Globus pallidus (tissue), 1 donor: Measurements from ENCODE around the gene POLR1A.

Experiments
- DNase-seq: peaks from one replicate; pipeline ENCODE4 v3.0.0-alpha.2; 2015; ENCODE audit warnings: low spot score

Gene POLR1A

DNA sequence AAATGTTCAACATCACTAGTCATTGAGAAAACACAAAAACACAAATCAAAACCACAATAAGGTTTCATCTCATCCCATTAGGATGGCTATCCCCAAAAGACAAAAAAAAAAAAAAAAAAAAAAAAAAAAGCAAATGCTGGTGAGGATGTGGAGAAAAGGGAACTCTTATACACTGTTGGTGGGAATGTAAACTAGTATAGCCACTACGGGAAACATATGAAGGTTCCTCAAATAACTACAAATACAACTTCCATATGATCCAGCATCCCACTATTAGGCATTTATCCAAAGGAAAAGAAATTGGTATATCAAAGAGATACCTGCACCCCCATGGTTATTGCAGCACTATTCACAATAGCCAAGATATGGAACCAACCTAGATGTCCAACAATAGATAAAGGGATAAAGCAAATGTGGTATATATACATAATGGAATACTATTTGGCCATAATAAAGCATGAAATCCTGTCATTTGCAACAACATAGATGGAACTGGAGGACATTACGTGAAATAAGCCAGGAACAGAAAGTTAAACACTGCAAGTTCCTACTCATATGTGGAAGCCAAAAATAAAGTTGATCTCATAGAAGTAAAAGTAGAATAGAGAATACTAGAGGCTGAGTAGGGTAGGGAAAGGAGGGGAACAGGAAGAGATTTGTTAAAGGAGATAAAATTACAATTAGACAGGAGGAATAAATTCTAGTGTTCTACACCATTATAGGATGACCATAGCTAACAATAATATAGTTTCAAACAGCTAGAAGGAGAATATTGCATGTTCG, 8.4 kb downstream of the POLR1A start:
- no peak for DNase-seq

DNA sequence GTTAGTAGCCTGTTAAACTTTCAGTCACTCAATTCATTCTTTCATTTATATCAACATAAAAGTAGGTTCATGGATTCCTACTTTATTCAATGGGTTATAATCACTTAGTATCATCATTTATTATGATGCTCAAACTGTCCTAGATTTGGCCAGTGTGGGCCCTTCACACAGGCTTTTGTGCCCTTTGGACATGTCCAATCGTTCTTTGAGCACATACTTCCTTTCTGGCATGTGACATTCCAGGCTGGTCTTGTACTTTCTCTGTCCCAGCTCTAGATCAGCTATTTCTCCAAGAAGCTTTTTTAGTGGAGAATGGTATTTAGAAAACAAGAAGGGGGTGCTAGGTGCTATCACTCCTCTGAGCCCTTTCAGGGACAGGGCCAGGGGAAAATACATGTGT, 11.5 kb downstream of the POLR1A start:
- no peak for DNase-seq

DNA sequence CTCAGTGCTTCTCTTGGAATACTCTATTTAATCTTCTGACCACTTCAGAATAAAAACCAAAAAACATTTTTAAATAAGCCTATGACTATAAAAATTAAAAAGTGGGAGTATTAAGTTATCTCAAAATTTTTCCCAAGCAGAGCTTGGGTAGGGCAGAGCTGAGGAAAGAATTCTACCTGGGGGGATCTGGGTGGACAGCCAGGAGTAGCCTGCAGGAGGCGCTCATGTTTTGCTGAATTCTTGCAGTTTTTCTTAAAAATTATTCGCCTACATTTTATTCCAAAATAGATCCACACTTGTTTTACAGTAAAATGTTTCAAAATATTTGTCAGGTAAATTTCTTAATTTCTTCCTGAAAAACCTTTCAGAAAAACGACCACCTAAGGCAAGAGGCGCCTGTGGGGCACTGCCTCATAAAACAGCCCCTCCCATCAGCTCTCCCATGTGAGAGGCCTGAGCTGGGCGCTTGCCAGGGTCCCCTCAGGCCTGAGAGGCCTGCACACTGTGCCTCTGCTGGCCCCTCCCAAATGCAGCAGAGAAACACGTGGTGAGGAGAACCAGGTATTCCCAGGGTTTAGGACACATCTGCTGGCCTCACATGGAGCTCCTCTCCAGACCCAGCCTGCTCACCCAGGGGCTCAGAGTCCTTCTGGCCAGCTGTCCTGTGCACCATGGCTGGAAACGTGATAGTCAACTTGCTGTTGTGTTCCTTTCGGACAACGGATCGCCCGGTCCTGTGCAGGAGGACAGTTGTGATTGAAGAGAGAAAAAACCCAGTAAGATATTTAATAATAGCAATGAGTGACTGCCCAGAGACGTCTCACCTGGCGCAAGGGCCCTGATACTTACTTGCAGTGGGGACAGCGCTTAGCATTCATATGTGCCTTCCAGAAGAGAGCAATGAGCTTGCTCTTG, 17.5 kb downstream of the POLR1A start:
- no peak for DNase-seq

DNA sequence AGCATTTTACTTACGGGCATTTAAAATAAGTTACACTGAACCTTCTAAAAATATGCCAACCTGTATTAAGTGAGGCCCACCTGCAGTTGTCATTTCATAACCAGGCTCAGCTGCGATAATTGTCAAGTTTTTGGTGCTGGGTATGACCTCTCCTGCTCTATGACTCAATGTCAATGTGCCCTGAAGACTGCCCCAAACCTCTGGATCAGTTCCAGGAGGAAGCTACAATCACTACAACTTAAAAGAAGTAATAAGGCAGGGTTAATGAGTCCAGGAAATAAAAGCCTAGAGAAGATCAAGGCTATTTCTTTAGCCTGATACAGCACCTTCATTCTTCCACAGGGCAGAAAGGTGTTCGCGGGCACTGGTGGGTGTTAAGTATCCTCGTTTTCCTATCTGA, 22.9 kb downstream of the POLR1A start:
- no peak for DNase-seq

GRCh38 chr2:86081724-86082123, 24.0 kb downstream of the POLR1A start:
- DNase-seq: no peak

DNA sequence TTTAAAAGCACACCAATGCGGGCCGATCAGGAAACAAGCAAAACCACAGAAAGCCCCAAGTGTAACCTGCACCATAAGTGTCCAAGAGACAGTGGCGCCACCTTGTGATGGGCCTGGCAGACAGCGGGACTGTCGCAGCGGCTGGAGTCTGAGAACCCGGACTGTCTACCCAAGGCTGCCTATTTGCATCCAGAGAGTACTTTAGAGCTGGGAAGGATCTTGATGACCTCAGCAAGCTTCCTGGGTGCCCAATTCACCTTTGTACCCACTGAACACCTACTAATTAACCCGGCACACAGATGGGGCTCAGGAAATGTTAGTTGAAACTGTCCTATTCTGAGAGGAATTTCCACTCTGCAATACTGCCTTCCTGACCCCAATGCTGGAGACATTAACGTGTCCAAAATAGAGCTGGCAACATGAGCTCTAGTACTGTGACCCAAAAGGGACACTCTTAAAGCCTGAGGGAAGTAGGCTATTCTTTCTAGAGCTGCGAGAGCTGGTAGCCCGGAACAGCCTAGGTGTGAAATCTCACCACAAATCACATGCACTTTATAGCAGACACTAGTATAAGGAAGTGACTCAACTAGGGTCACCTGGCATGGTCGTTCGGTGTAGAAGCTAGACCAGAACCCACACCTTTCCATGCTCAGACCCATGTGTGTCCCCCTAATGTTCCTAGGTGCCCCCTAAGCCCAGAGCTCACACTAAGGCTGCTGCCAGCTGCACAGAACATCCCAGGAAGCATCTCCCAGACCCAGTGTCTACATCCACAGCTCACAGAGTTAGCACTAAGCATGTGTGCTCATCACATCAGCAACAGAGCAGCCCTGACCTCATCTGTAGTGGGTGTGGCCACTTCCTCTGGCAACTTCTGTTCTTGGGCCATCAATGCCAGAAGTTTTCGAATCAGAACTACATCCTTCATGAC, 25.4 kb downstream of the POLR1A start:
- DNase-seq: peak; percentile 73

- peak; percentile 86 for DNase-seq
Measured at GRCh38 chr2:86078774-86079545, 26.7 kb downstream of the POLR1A start.

GRCh38 chr2:86075886-86076285, 29.8 kb downstream of the POLR1A start:
- no peak for DNase-seq

DNA sequence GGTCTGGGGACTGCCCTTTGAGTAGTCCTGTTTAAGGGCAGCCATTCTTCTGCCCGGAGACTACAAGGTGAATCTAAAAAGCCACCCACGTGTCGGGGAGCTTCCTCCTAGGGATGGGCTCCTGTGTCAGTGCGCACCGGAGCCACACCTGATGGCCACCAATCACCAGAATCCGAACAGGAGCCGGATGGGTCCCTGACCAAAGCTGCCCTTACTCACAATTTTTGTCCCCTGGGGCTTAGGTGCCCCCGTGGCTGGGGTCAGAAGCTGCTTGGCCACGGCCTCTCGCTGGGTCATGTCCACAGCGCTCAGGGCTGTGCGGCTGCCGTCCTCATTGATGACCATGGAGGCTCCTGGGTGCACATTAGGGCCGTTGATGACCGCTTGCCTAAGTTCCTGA, 30.9 kb downstream of the POLR1A start:
- DNase-seq: no peak

GRCh38 chr2:86074256-86074655, 31.4 kb downstream of the POLR1A start:
- no peak for DNase-seq

DNA sequence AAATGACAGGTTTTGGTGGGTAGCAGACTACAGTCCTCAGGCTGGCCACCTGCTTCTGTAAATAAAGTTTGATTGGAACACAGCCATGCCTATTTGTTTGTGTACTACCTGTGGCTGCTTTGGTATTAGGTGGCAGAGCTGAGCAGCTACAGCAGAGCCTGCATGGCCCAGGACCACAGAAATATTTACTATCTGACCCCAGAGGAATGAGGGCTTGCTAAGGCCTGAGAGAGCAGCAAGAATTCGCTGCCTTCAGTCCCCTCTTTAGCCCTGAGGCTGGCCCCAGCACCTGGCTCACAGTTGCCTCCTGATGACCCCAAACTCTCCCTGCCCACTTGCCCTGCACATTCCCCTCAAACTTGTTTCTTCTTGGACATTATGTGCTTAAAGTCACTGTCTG, 32.5 kb downstream of the POLR1A start:
- DNase-seq: no peak

DNA sequence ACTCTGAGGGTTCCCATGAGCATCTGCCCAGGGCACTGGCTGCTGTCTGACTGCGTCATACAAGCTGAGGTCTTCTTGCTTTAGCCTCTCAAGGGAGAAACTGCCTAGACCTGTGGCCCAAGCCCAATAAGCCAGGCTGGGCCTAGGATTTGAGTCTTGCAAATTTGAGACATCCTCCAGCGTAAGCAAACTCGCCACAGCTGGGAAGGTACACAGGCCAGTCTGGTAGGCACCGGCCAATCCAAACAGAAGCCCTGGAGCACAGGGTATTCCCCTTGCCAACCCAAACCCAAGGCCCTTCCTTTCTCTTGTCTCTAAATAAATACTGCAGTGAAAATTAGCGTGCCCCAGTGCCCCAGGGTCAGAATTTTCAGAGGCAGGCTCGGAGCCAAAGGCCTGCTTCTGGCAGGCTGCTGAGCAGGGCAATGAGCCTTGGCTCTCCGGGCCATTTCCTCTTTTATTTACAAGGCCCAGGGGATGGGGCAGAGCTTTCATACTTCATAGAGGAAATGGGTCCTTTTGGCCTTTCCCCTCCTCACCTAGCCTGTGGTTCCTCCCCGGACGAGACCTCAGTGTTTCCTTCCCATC, 33.3 kb downstream of the POLR1A start:
- DNase-seq: peak; percentile 75

DNA sequence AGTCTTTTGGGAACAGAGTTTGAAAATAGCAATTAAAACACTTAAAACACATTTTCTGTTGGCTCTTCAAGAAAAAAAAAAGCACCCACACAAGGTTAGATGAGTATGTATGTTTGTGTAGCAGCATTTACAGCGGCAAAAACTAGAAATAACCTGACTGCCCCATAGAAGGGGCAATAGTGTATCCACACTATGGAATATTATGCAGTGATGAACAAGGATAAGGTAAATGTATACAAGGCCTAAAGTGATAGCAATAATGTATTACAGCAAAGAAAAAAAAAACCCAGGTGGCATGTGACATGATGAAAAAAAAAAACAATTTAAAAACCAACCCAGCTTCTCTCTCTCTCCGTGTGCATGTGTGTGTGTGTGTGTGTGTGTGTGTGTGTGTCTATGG, 34.8 kb downstream of the POLR1A start:
- no peak for DNase-seq

GRCh38 chr2:86069783-86070339, 35.8 kb downstream of the POLR1A start:
- no peak for DNase-seq

DNA sequence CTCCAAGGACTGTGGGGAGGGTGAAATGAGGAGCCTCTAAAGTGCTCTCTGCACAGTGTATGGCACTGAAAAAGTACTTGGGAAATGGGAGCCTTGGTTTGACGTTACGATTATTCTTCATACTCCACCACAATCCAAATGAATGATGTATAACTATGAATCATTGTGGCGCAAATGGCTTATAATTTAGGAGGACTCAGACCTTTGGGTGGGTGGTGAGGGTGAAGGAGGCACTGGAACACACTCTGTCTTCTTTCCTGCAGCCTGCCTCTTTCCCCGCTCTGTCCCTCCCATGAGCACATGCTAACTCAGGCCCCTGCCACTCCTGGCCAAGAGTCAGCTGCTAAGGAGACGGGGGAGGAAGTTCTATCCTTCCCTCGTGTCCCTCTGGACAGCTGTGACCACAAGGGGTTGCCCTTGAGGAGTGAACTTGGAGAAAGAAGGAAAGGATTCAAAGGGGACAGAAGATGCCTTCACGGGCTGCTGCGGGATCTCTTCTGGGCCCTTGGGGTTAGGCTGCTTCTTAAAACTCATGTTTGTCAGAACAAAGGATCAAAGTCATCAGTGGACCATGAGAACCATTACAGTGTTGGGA, 36.5 kb downstream of the POLR1A start:
- no peak for DNase-seq

- DNase-seq: no peak
Measured at GRCh38 chr2:86068648-86069047, 37.0 kb downstream of the POLR1A start.

DNA sequence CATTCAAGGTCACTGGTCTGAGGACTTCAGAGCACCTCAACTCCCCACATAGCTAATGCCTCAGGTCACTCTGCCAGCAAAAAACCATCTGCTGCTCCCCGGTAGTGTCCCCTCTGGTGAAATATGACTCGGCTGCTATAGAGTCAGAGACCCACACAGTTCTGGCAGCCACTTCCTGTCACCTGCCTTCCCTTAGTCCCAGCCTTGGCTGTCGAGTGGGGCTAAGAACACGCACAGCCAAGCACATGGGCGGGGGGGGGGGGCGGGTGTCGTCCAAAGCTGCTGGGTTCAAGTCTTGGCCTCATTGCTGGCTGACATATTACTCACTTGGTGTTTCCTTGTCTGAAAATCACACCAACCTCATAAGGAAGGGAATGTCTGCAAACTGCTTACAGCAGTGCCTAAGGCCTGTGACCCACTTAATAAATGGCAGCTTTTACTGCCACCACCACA, 37.5 kb downstream of the POLR1A start:
- no peak for DNase-seq

DNA sequence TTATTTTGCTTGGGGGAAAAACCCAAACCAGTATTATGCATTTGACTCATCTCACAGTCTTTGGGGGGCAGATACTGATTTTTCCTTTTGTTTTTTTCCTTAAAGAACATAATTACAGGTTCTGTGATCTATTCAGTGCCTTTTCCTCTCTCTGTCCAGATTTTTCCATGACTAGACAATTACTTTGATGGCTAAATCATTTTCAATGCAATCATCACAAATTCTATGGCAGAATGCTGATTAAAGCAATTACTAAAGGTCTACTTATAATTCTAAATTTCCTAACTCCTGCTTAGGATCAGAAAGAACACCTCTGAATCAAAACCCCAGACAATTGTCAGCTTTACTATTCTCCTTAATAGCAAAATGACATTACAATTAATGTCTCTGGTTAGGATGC, 38.8 kb downstream of the POLR1A start:
- no peak for DNase-seq

- DNase-seq: no peak
Measured at GRCh38 chr2:86066007-86066578, 39.6 kb downstream of the POLR1A start.

DNA sequence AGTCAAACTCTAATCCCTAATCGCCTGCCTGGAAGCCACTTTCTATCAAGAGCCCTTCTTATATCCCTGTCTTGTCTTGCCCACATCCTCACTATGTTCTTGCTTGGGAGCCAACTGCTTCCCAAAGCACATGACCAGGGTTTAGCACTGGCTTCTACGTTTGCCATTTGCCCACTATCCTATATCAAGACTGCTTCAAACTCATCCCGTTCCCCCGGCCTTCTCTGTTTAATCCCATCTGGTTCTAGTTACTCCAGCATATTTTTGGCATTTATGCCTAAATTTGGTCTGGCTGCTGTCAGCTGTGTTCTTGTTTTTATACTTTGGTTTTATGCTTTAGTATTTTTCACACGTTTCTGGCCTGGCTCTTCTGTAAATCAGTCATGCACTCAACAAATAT, 40.2 kb downstream of the POLR1A start:
- DNase-seq: no peak
